ENCODE results near the gene PRM2.

The PRM2 gene

GRCh38 chr16:11276143-11276895 is at the start of gene PRM2:
Gene PRM2 (minus strand): TSS chr16:11276480. CDS start chr16:11276370, 110 bp downstream.
- DNase-seq: no peak

- DNase-seq: no peak
These were observed 49.3 kb upstream of the PRM2 start for GRCh38 chr16:11325404-11326083.

- DNase-seq: no peak
These were observed 47.5 kb upstream of the PRM2 start for GRCh38 chr16:11323551-11324336.

GRCh38 chr16:11322823-11323222 is 46.5 kb upstream of the PRM2 start:
- no peak for DNase-seq

- DNase-seq: no peak
These were observed 45.4 kb upstream of the PRM2 start for GRCh38 chr16:11321662-11322061.

GRCh38 chr16:11320170-11320569 is 43.9 kb upstream of the PRM2 start:
- no peak for DNase-seq

GRCh38 chr16:11319529-11320146 is 43.4 kb upstream of the PRM2 start:
- no peak for DNase-seq

GRCh38 chr16:11318817-11319216 is 42.5 kb upstream of the PRM2 start:
- no peak for DNase-seq

- no peak for DNase-seq
These were observed 40.2 kb upstream of the PRM2 start for GRCh38 chr16:11316331-11317015.

GRCh38 chr16:11315510-11315909 is 39.2 kb upstream of the PRM2 start:
- DNase-seq: no peak

- no peak for DNase-seq
These were observed 38.1 kb upstream of the PRM2 start for GRCh38 chr16:11314309-11314894.

- no peak for DNase-seq
These were observed 37.4 kb upstream of the PRM2 start for GRCh38 chr16:11313493-11314308.

- no peak for DNase-seq
These were observed 36.6 kb upstream of the PRM2 start for GRCh38 chr16:11312718-11313492.

- DNase-seq: no peak
These were observed 34.8 kb upstream of the PRM2 start for GRCh38 chr16:11310997-11311561.

- DNase-seq: no peak
These were observed 34.3 kb upstream of the PRM2 start for GRCh38 chr16:11310634-11310977.

GRCh38 chr16:11309895-11310633 is 33.8 kb upstream of the PRM2 start:
- DNase-seq: no peak

GRCh38 chr16:11308493-11309283 is 32.4 kb upstream of the PRM2 start:
- no peak for DNase-seq

GRCh38 chr16:11307639-11308492 is 31.6 kb upstream of the PRM2 start:
- no peak for DNase-seq
